GM10248 (cell line): Measurements from ENCODE around the gene HDAC4.

Experiments used
- CTCF ChIA-PET: fragments of 300-600 bp; sonication (Branson Sonifier 250); formaldehyde crosslinking; extraction: SDS; loops from one replicate; lab custom pipeline; 2021; ENCODE audit warnings: antibody characterized with exemption; lab: Yijun Ruan, JAX
- POLR2A ChIA-PET: fragments of 350-650 bp; sonication (Branson Sonifier 250); formaldehyde crosslinking; extraction: SDS; loops from one replicate; lab custom pipeline; 2020; ENCODE audit warnings: antibody characterized with exemption; lab: Yijun Ruan, JAX
- DNase-seq: peaks from one replicate; pipeline ENCODE4 v3.0.0; 2012; ENCODE audit errors: extremely low spot score
- CTCF ChIP-seq: IDR thresholded peaks from 2 replicates; pipeline ENCODE4 v1.5.1; 2012; ENCODE audit warnings: mild to moderate bottlenecking, low read depth; ENCODE audit errors: extremely low read depth, missing control alignments, control extremely low read depth

The HDAC4 gene

GRCh38 chr2:239376942-239377531 is 23.8 kb downstream of the HDAC4 start:
- no peak for DNase-seq
- TF ChIP-seq CTCF: no peak
- POLR2A ChIA-PET: no interaction called here
- CTCF ChIA-PET: no interaction called here

GRCh38 chr2:239376351-239376750 is 24.5 kb downstream of the HDAC4 start:
- no peak for TF ChIP-seq CTCF
- DNase-seq: no peak
- ChIA-PET CTCF (no interaction called here), POLR2A (no interaction called here)

- DNase-seq: no peak
- POLR2A ChIA-PET: no interaction called here
- CTCF ChIA-PET: no interaction called here
- peak; percentile 4 for TF ChIP-seq CTCF
These were observed 25.4 kb downstream of the HDAC4 start for GRCh38 chr2:239375278-239376061.

- ChIA-PET CTCF (no interaction called here), POLR2A (no interaction called here)
- DNase-seq: no peak
- TF ChIP-seq CTCF: no peak
These were observed 25.9 kb downstream of the HDAC4 start for GRCh38 chr2:239374896-239375277.

GRCh38 chr2:239372835-239373234 is 28.0 kb downstream of the HDAC4 start:
- ChIA-PET CTCF (no interaction called here), POLR2A (no interaction called here)
- TF ChIP-seq CTCF: no peak
- no peak for DNase-seq

- no peak for DNase-seq
- ChIA-PET CTCF (no interaction called here), POLR2A (no interaction called here)
- TF ChIP-seq CTCF: no peak
These were observed 28.8 kb downstream of the HDAC4 start for GRCh38 chr2:239371726-239372686.
